ENCODE results near the gene FARSB. TPM values are rescaled to one million over a fixed set of nuclear protein-coding genes. Genes with fewer than 3 reads are reported as not detected.

Gene FARSB
- total RNA-seq, 2 donors from 2014 or later = 11.9 to 16.2 TPM

GRCh38 chr2:222526480-222527277, 129.2 kb downstream of the FARSB start:
- DNase-seq (ENCODE audit: low spot score) = no peak
- TF ChIP-seq POLR2AphosphoS5 (IDR thresholded peaks at IDR 0.05) (no peak), CTCF (IDR thresholded peaks at IDR 0.05) (no peak), POLR2A (IDR thresholded peaks at IDR 0.05) (no peak)
- no peak overlapping the region for H3K27ac ChIP-seq
- H3K9me3 ChIP-seq = no peaks in the 10 kb centered on the region
- H3K4me3 ChIP-seq = no peak overlapping the region
- H3K4me1 ChIP-seq (replicated peaks) = no peaks in the 10 kb centered on the region
- WGBS = 91% methylated on average over 7 of the region's 7 CpGs
- H3K36me3 ChIP-seq = no peaks in the 10 kb centered on the region
- no peaks in the 10 kb centered on the region for H3K27me3 ChIP-seq (replicated peaks; ENCODE audit: insufficient read depth)
- intact Hi-C loops (cut with DNase I) = no loop called here

GRCh38 chr2:222525811-222526210, 130.1 kb downstream of the FARSB start:
- Histone ChIP-seq H3K27ac (no peak overlapping the region), H3K4me1 (replicated peaks) (no peaks in the 10 kb centered on the region), H3K27me3 (replicated peaks; ENCODE audit: insufficient read depth) (no peaks in the 10 kb centered on the region), H3K4me3 (no peak overlapping the region), H3K9me3 (no peaks in the 10 kb centered on the region), H3K36me3 (no peaks in the 10 kb centered on the region)
- 78% methylated on average over 5 of the region's 5 CpGs for WGBS
- intact Hi-C loops (cut with DNase I) = no loop called here
- no peak for TF ChIP-seq CTCF (IDR thresholded peaks at IDR 0.05)
- TF ChIP-seq POLR2A (IDR thresholded peaks at IDR 0.05) = no peak
- no peak for TF ChIP-seq POLR2AphosphoS5 (IDR thresholded peaks at IDR 0.05)
- DNase-seq (ENCODE audit: low spot score) = no peak

GRCh38 chr2:222523783-222524544, 131.9 kb downstream of the FARSB start:
- no peak overlapping the region for H3K4me3 ChIP-seq
- no peak overlapping the region for H3K27ac ChIP-seq
- no peak for DNase-seq (ENCODE audit: low spot score)
- WGBS = 87% methylated on average over 4 of the region's 4 CpGs
- no peaks in the 10 kb centered on the region for H3K4me1 ChIP-seq (replicated peaks)
- H3K36me3 ChIP-seq = no peaks in the 10 kb centered on the region
- no peaks in the 10 kb centered on the region for H3K27me3 ChIP-seq (replicated peaks; ENCODE audit: insufficient read depth)
- TF ChIP-seq CTCF (IDR thresholded peaks at IDR 0.05) (no peak), POLR2AphosphoS5 (IDR thresholded peaks at IDR 0.05) (no peak), POLR2A (IDR thresholded peaks at IDR 0.05) (no peak)
- intact Hi-C loops (cut with DNase I) = no loop called here
- H3K9me3 ChIP-seq = no peaks in the 10 kb centered on the region

GRCh38 chr2:222522082-222522481, 133.8 kb downstream of the FARSB start:
- intact Hi-C loops (cut with DNase I) = no loop called here
- Histone ChIP-seq H3K4me3 (no peak overlapping the region), H3K9me3 (no peaks in the 10 kb centered on the region), H3K27ac (no peak overlapping the region), H3K4me1 (replicated peaks) (no peaks in the 10 kb centered on the region), H3K27me3 (replicated peaks; ENCODE audit: insufficient read depth) (no peaks in the 10 kb centered on the region), H3K36me3 (no peaks in the 10 kb centered on the region)
- WGBS = 58% methylated on average over 1 of the region's 1 CpG
- DNase-seq (ENCODE audit: low spot score) = no peak
- no peak for TF ChIP-seq POLR2A (IDR thresholded peaks at IDR 0.05)
- no peak for TF ChIP-seq CTCF (IDR thresholded peaks at IDR 0.05)
- TF ChIP-seq POLR2AphosphoS5 (IDR thresholded peaks at IDR 0.05) = no peak

Data from prostate gland (tissue), 2 donors.